ENCODE measurements around the gene HIRIP3. TPM values are rescaled to one million over a fixed set of nuclear protein-coding genes. Genes with fewer than 3 reads are reported as not detected.
"Not testable (repeated sequence)": the region's sequence is repeated elsewhere in the genome, so short reads cannot be mapped to it uniquely, and the experiment has no call there.

HIRIP3 gene
- total and polyA plus RNA-seq, 2 of the 4 experiments (the other 2 are of a cell fraction), result 5.0 to 10.5 TPM

DNA sequence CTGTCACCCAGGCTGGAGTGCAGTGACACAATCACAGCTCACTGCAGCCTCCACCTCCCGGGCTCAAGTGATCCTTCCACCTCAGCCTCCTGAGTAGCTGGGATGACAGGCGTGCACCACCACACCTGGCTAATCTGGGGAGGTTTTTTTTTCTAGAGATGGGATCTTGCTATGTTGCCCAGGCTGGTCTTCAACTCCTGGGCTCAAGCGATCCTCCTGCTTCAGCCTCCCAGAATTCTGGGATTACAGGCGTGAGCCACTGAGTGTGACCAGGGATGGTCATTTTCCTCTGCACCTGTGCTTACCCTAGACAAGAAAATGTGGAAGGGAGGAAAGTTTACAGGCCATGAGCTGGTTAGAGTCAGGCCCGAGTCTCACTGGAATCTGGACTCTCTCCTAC, 45.3 kb upstream of the HIRIP3 start:
- H3K18ac ChIP-seq (ENCODE audit: low read depth, low read length); H3K4me1 ChIP-seq (ENCODE audit: control insufficient read depth, insufficient read depth, low read length); intact Hi-C loops (cut with micrococcal nuclease); ATAC-seq (ENCODE audit: low read depth); H2BK5ac ChIP-seq (ENCODE audit: low read depth, low read length, poor library complexity, severe bottlenecking); H3K79me1 ChIP-seq (ENCODE audit: low read depth in 1 of 2, low read length in 2 of 2); H3K4me3 ChIP-seq (ENCODE audit: insufficient read depth, low read depth, low read length); H3K27ac ChIP-seq (ENCODE audit: insufficient read depth, low read length); H3K27me3 ChIP-seq (ENCODE audit: control insufficient read depth, insufficient read depth, low read length); H2BK20ac ChIP-seq (ENCODE audit: low read depth, low read length); H3K56ac ChIP-seq (ENCODE audit: extremely low read depth, insufficient read depth, low read length); H4K91ac ChIP-seq (ENCODE audit: insufficient read depth, low read depth, low read length); dilution Hi-C loops (cut with HindIII; ENCODE audit: low sequenced_read_pairs, unreplicated experiment); H4K20me1 ChIP-seq (ENCODE audit: insufficient read depth, low read length); H3K9me1 ChIP-seq (ENCODE audit: insufficient read depth, low read length); H2BK15ac ChIP-seq (ENCODE audit: low read depth, low read length); in situ Hi-C loops (cut with MboI; ENCODE audit: low sequenced_read_pairs); H3K4me2 ChIP-seq (ENCODE audit: low read depth, low read length); POLR2A ChIA-PET (ENCODE audit: unreplicated experiment); H3K9ac ChIP-seq (ENCODE audit: low read depth, low read length); H4K8ac ChIP-seq (ENCODE audit: low read depth in 2 of 2, low read length in 2 of 2); H3K36me3 ChIP-seq (ENCODE audit: control insufficient read depth, insufficient read depth, low read length); H3K14ac ChIP-seq (replicated peaks; ENCODE audit: low read depth, low read length); H3K9me3 ChIP-seq (ENCODE audit: control insufficient read depth, insufficient read depth, low read length); H4K5ac ChIP-seq (ENCODE audit: low read depth, low read length); BruUV-seq (replicated peaks); H2AFZ ChIP-seq (replicated peaks; ENCODE audit: low read length, poor library complexity); H3K4ac ChIP-seq (ENCODE audit: low read depth, low read length); H2AK9ac ChIP-seq (replicated peaks; ENCODE audit: low read depth, low read length, poor library complexity); H2AK5ac ChIP-seq (ENCODE audit: low read depth, low read length); H2BK120ac ChIP-seq (ENCODE audit: low read depth, low read length); DNase-seq; H3K23ac ChIP-seq (ENCODE audit: low read depth, low read length): not testable (repeated sequence)
- CTCF ChIA-PET, result interaction anchor here (1.4 kb wide), 1 partner anchor 9 kb away, joined by 6 read pairs; no protein-coding TSS in a partner anchor
- no CpG with 5 or more reads among the region's 5 CpGs for WGBS, 2 experiments (ENCODE audit: extremely low coverage in 2 of 2, insufficient read length in 1 of 2)
